NCI-H1930 (cell line): ENCODE results near the gene C11orf52.
"Not testable (repeated sequence)": the region's sequence is repeated elsewhere in the genome, so short reads cannot be mapped to it uniquely, and the experiment has no call there.

Source experiments
- DNase-seq, 2 experiments: peaks; one replicate each; lab custom pipeline; 2025; lab: John Stamatoyannopoulos, UW

Gene C11orf52, protein sequence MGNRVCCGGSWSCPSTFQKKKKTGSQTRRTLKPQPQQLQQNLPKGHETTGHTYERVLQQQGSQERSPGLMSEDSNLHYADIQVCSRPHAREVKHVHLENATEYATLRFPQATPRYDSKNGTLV

GRCh38 chr11:111918390-111919256, at the start of gene C11orf52:
TSS of gene C11orf52 (plus strand) at chr11:111918913. CDS start at chr11:111918973, 60 bp downstream.
- DNase-seq: peak; percentile 54 to 57

DNA sequence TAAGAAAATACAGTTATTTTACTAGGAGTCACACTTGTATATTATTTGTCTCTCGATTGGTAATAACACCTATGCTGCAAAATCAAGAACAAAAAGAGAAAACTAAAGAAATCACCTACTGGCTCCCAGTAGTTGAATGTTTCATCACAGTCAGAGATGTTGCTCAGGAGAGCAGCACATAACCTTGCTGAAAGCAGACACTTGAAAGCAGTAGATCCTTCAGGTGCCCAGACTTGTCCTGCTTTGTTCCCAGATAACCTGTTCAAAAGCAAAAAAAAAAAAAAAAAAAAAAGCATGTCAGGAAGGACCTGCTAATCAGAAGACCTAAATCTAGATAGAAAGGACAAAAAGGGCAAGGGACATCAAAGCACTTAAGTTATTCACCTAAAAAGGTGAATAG, 48.6 kb upstream of the C11orf52 start:
- no peak for DNase-seq

GRCh38 chr11:111870522-111870885, 48.2 kb upstream of the C11orf52 start:
- no peak for DNase-seq

DNA sequence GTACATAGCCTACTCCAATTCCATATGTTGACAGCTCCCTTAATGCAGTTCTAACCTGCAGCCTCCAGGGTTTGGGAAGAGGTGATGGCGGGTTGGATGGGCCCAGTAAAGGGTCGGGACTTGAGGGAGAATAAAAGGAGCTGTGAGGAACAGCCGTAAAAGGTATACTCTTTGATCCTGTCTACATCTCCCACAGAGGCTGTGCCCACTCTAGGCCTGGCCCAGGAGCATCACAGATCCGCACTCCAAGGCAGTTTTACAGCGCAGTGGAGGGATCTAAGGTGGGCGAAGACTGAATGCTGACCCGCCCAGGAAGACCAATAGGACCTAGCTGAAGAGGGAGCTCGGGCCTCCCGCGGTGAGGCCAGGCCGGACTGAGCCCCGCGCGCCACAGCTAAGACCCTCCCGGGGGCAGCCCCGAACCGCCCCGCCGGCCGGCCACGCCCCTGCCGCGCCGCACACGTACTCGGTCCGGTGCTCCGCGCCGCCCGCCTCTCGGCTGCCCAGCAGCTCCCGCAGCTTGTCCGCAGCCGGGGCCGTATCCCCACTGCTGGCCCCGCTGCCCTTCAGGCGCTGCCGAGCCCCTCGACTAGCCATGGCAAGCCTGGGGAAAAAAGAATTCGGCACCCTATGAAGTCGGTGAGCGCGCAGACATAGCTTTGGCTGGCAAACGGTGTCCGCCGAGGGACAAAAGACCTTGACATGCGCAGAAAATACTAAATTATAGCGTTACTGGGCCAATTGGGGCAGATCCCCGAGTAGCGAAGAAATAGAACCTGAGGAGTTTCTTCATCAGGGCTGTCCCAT, 47.6 kb upstream of the C11orf52 start, which contains the start of gene ALG9:
TSS of gene ALG9 (minus strand) at position 696 of the 807 bp plus-strand sequence. CDS start at position 597, 99 bp downstream.
- DNase-seq: peak; percentile 27 to 72

DNA sequence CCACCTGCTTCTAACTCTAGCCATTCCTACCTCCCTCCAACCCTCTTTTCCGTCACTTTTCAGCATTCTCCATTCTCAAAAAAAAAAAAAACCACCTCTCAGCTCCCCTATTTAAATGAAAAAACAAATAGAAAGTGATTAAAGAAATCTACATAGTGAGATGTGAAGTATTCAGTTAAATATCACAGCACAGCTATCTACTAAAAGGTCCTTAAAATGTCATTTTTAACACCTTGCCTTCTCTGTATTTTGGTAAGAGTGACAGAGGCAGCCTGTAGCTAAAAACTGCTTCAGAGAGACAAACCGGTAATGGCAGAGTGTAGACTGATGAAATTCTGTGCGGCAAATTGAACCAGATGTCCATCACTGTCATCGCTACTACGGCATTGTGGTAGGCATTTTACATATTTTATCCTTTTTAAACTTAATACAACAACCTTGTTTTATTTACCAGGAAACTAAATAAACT, 47.0 kb upstream of the C11orf52 start:
- DNase-seq: no peak

DNA sequence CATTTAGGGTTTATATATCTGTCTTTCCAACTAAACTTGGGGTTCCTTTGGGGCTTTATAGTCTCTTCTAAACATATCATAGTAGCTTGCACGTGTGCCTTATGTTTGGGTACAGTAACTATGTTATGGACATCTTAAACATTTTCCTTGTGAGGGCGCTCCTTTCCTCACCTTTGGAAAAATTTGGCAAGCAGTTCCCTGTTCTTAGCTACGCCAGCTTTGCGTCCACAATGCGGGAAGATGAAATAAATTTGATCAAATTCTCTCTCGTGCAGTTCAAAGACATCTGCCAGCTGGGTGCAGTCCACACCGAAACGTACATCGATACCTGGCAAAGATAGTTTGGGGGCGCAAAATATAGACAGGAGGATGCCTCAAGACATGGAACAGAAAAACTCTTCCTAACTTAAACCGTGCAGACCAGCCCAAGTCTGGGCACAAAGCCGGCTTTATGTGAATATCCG, 40.3 kb upstream of the C11orf52 start:
- DNase-seq: no peak

DNA sequence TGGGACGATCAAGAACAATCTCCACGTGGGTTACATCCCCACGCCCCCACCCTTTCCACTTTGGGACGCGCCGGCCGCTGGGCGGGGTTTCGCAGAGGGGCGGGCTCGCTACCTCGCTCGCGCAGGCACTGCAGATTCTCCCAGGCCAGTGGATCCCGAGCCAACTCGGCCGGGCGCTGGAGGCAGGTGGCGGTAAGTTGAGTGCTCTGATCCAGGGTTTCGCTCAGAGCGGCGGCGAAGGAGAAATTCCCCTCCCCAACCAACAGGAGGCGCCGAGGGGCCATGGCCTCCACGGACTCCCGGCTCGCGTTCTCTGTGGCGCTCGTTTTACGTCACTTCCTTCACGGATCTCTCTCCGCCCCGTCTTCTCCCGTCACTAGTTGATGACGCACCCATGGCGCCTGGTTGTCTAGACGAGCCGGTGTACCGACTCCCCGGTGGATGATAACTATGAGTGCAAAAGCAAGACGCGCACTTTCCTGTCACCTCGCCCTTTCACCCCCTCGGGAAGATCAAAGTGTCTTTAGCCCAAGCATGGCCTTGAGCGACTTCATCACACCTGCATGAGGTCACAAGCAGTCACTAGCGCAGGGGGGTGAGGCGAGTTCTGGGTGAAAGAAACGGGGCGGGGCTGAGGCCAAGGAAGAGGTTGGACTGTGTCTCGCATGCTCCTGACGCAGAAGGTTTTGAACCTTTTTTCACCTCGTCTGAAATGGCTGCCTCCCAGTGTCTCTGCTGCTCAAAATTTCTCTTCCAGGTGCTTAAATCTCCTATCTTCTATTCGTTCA, 39.7 kb upstream of the C11orf52 start, which contains the start of the genes CFAP68 and FDXACB1:
TSS of gene CFAP68 (plus strand) at position 693 of the 788 bp plus-strand sequence. CDS start at position 713, 20 bp downstream.
TSS of gene FDXACB1 (minus strand) at position 317 of the 788 bp plus-strand sequence. CDS start at position 284, 33 bp downstream.
- peak; percentile 94 to 96 for DNase-seq

DNA sequence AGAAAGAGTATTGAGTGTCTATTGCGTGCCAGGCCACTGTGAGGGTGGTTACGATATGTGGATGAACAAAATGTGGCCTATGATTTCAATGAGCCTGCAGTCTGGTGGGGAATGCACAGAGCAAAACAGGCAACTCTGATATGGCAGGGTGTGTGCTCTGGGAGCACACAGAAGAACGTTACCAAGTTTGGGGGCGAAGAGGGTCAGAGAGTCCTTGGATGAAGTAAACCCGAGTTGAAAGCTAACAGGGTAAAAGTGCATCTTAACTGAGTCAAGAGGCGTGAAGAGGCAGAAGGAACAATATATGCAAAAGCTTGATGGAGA, 39.1 kb upstream of the C11orf52 start:
- no peak for DNase-seq

DNA sequence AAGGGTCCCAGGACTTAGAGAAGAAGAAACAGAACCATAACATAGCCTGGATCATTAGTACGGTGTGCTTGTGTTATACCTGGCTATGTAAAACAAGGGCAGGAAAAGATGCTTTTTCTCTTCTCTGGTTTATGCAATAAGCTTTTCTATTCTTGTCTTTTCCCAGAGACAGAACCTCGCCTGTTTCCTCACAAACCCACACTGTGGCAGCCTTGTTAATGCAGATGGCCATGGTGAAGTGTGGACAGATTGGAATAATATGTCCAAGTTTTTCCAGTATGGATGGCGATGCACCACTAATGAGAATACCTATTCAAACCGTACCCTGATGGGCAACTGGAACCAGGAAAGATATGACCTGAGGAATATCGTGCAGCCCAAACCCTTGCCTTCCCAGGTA, 36.5 kb upstream of the C11orf52 start:
- no peak for DNase-seq

GRCh38 chr11:111885053-111885452, 33.7 kb upstream of the C11orf52 start:
- not testable (repeated sequence) for DNase-seq

- no peak for DNase-seq
Measured at GRCh38 chr11:111886032-111886431, 32.7 kb upstream of the C11orf52 start.

DNA sequence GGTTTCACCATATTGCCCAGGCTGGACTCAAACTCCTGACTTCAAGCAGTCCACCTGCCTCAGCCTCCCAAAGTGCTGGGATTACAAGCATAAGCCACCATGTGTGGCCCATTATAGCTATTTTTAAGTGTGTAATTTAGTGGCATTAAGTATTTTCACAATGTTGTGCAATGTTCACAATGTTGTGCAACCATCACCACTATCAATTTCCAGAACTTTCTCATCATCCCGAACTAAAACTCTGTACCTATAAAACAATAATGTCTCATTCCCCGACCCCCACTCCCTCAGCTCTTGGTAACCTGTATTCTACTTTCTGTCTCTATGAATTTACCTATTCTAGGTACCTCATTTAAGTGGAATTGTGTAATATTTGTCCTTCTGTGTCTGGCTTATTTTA, 31.9 kb upstream of the C11orf52 start:
- DNase-seq: no peak

GRCh38 chr11:111905411-111905810, 13.3 kb upstream of the C11orf52 start:
- DNase-seq: no peak

GRCh38 chr11:111906680-111907079, 12.0 kb upstream of the C11orf52 start:
- no peak for DNase-seq

DNA sequence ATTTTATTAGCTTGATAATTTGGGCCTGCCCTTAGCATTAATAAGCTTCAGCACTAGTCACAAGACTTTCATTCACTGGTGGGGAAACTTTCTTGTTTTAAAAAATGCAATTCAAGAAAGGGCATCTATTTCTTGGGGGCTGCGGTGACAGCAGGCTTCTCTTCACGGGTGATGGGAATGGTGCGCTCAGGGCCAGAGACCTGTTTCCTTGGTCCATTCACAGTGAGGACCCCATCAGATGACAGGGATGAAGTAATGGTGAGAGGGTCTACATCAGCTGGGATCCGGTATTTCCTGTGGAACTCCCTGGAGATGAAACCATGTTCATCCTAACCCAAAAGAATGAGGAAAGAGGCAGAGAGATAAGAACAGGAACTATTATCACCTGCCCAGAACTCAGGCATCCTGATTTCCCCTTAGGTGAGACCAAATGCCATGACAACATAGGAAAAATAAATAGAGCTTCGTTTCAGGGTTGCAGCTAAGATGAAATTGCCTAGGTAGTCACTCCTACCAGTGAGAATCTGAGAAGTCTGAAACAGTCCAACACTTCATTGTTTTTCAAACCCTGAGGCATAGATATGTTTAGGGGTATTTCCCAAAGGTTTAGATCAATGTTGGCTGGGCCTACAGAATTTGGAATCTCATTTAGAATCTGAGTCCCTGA, 9.9 kb upstream of the C11orf52 start:
- no peak for DNase-seq

DNA sequence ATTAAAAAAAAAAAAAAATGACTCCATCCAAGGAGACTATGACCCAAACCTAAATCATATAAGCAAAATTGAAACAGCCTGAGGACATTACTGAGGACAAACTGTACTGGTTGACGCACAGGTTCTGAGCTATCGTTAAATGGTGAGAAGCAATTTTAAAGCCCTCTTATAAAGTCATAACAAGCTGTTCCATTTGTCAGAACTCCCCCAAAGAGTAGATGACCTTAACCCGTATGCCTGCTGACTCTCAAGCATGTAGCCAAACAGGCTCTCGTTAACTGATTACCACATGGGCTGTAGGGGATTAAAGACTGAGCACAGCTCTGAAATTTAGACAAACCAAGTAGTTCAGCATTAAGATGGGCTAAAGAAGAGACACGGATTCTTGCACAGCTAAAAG, 9.3 kb upstream of the C11orf52 start:
- DNase-seq: no peak

GRCh38 chr11:111910676-111911562, 7.8 kb upstream of the C11orf52 start:
- no peak for DNase-seq

- no peak for DNase-seq
Measured at GRCh38 chr11:111911563-111912401, 6.9 kb upstream of the C11orf52 start, which contains the start of gene CRYAB. TSS of gene CRYAB (minus strand) at chr11:111911770. CDS start at chr11:111911724, 46 bp downstream.

DNA sequence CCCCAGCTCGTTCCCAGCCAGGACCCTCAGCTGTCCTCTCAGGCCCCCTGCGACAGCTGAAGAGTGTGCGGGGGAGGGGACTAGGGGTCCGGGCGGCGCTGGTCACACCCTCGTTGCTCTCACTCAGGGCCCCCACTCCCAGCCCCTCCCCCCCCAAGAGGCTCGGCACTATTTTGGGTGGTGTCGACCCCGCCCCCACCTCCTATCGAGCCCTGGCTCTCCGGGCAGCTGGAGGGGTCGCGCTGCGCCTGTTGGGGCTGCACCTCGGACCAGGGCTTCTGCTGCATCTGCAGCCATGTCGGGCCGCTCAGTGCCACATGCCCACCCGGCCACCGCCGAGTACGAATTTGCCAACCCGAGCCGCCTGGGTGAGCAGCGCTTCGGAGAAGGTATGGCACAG, 6.2 kb upstream of the C11orf52 start, which contains the start of gene HSPB2:
TSS of gene HSPB2 (plus strand) at position 200 of the 400 bp plus-strand sequence. CDS start at position 296, 96 bp downstream.
- DNase-seq: no peak
